GM23338 (cell line): ENCODE measurements around the gene LCE5A. TPM values are rescaled to one million over a fixed set of nuclear protein-coding genes. Genes with fewer than 3 reads are reported as not detected.

Source experiments
- ATAC-seq: fragments of 200-7000 bp; cut with Tn5 transposase; 3 replicates; pipeline ENCODE4 v1.9.1; 2020
- DNase-seq: peaks from one replicate; pipeline ENCODE4 v3.0.0-alpha.2; 2015; ENCODE audit warnings: low spot score
- H2AFZ ChIP-seq: fragments of 200-600 bp; sonication (generic); 2 replicates; pipeline ENCODE4 v1.8.0; 2016; ENCODE audit warnings: antibody characterized with exemption, mild to moderate bottlenecking, moderate library complexity
- H3F3A ChIP-seq: fragments of 200-600 bp; sonication (generic); replicated peaks from 2 replicates; pipeline ENCODE4 v1.8.0; 2017; ENCODE audit warnings: antibody characterized with exemption, mixed run types, low read depth
- H3K27ac ChIP-seq: fragments of 200-600 bp; sonication (generic); 2 replicates; pipeline ENCODE4 v1.6.1; 2016; ENCODE audit warnings: low read depth
- H3K27me3 ChIP-seq: fragments of 200-600 bp; sonication (generic); 2 replicates; pipeline ENCODE4 v1.8.0; 2016; ENCODE audit warnings: mild to moderate bottlenecking, mixed run types, moderate library complexity; ENCODE audit not compliant: insufficient read depth
- H3K36me3 ChIP-seq: fragments of 200-600 bp; sonication (generic); 2 replicates; pipeline ENCODE4 v1.8.0; 2016; ENCODE audit warnings: mild to moderate bottlenecking; ENCODE audit not compliant: insufficient read depth
- H3K4me1 ChIP-seq: fragments of 200-600 bp; sonication (generic); 2 replicates; pipeline ENCODE4 v1.8.0; 2016; ENCODE audit warnings: mild to moderate bottlenecking, moderate library complexity; ENCODE audit not compliant: insufficient read depth
- H3K4me2 ChIP-seq: fragments of 200-600 bp; sonication (generic); 2 replicates; pipeline ENCODE4 v1.7.1; 2017; ENCODE audit warnings: mixed run types
- H3K4me3 ChIP-seq: fragments of 200-600 bp; sonication (generic); 2 replicates; pipeline ENCODE4 v1.6.1; 2016; ENCODE audit warnings: mixed run types
- H3K79me2 ChIP-seq: fragments of 200-600 bp; sonication (generic); replicated peaks from 2 replicates; pipeline ENCODE4 v1.8.0; 2017; ENCODE audit warnings: mild to moderate bottlenecking; ENCODE audit not compliant: insufficient read depth
- H3K9me2 ChIP-seq: fragments of 200-600 bp; sonication (generic); 2 replicates; pipeline ENCODE4 v1.8.0; 2017; ENCODE audit not compliant: insufficient read depth
- H4K20me1 ChIP-seq: fragments of 200-600 bp; sonication (generic); replicated peaks from 2 replicates; pipeline ENCODE4 v1.8.0; 2017; ENCODE audit warnings: mild to moderate bottlenecking; ENCODE audit not compliant: insufficient read depth
- H3K27ac Mint-ChIP-seq: 2 replicates; pipeline ENCODE4 v1.8.0; 2020; ENCODE audit warnings: inconsistent platforms, mild to moderate bottlenecking, moderate library complexity, mixed read lengths
- H3K27me3 Mint-ChIP-seq: 3 replicates; pipeline ENCODE4 v1.8.0; 2022; ENCODE audit warnings: low read depth, mild to moderate bottlenecking, moderate library complexity, mixed read lengths, inconsistent platforms; ENCODE audit not compliant: insufficient read depth, poor library complexity
- H3K36me3 Mint-ChIP-seq: 3 replicates; pipeline ENCODE4 v1.8.0; 2021; ENCODE audit warnings: low read depth, mild to moderate bottlenecking, inconsistent platforms, moderate library complexity, mixed read lengths
- H3K4me1 Mint-ChIP-seq: 3 replicates; pipeline ENCODE4 v1.8.0; 2020; ENCODE audit warnings: mild to moderate bottlenecking, inconsistent platforms, mixed read lengths
- H3K4me3 Mint-ChIP-seq: 3 replicates; pipeline ENCODE4 v1.8.0; 2021; ENCODE audit warnings: moderate library complexity, mild to moderate bottlenecking, inconsistent platforms, mixed read lengths
- H3K9me3 Mint-ChIP-seq: 3 replicates; pipeline ENCODE4 v1.8.0; 2020; ENCODE audit warnings: moderate library complexity, mild to moderate bottlenecking, inconsistent platforms, mixed read lengths
- CREB1 ChIP-seq: fragments of 250-450 bp; sonication (Bioruptor Pico); IDR thresholded peaks from 2 replicates; pipeline ENCODE4 v1.5.0; 2020; ENCODE audit warnings: low read depth, mild to moderate bottlenecking, moderate library complexity
- CTCF ChIP-seq, 2 experiments: fragments of 200-600 bp in 1 of 2; sonication (generic) in 1 of 2; conservative IDR thresholded peaks; 2 replicates each; pipeline versions ENCODE4 v1.5.1 to v1.6.1; 2016 to 2017; ENCODE audit warnings: antibody characterized with exemption in 2 of 2, low read depth in 2 of 2, mild to moderate bottlenecking in 2 of 2, moderate library complexity in 1 of 2
- ETS1 ChIP-seq: IDR thresholded peaks from 2 replicates; pipeline ENCODE4 v1.6.1; 2016; ENCODE audit warnings: antibody characterized with exemption
- EZH2phosphoT487 ChIP-seq: fragments of 200-600 bp; sonication (generic); IDR thresholded peaks from one replicate; pipeline ENCODE4 v1.8.1; 2018; ENCODE audit warnings: antibody characterized with exemption; ENCODE audit not compliant: unreplicated experiment
- JUNB ChIP-seq: IDR thresholded peaks from one replicate; pipeline ENCODE4 v1.6.1; 2016; ENCODE audit warnings: antibody characterized with exemption; ENCODE audit not compliant: unreplicated experiment
- POLR2AphosphoS5 ChIP-seq: IDR thresholded peaks from 2 replicates; pipeline ENCODE4 v1.6.1; 2016; ENCODE audit warnings: antibody characterized with exemption, low read depth
- REST ChIP-seq: IDR thresholded peaks from one replicate; pipeline ENCODE4 v1.6.1; 2018; ENCODE audit warnings: antibody characterized with exemption; ENCODE audit not compliant: unreplicated experiment
- STAT1 ChIP-seq: IDR thresholded peaks from one replicate; pipeline ENCODE4 v1.6.1; 2016; ENCODE audit warnings: antibody characterized with exemption; ENCODE audit not compliant: unreplicated experiment
- ZNF462 ChIP-seq: fragments of 250-450 bp; sonication (Bioruptor Pico); IDR thresholded peaks from 2 replicates; pipeline ENCODE4 v1.5.0; 2020; ENCODE audit warnings: mild to moderate bottlenecking, moderate library complexity
- polyA plus RNA-seq: library from polyadenylated mRNA; unstranded; fragments of >200 nt; fragmentation: Nextera tagmentation; extraction: Ambion mirVana; gene quantifications from 2 replicates; pipeline ENCODE4 v1.2.1, GENCODE V29; 2016
- total RNA-seq: library from RNA; depleted of rRNA; stranded (reverse); fragments of >200 nt; shearing (Covaris generic); gene quantifications from 2 replicates; pipeline ENCODE4 v1.2.3, GENCODE V29; 2014

LCE5A gene
- total and polyA plus RNA-seq, 2 experiments from 2014 or later: not detected

GRCh38 chr1:152513081-152513480 is 2.5 kb downstream of the LCE5A start:
- Mint-ChIP-seq H3K9me3 (no peaks in the 10 kb centered on the region), H3K4me1 (peaks cover 6% of the 10 kb centered on the region; the same call in 2 of the 3 replicates), H3K4me3 (no peak overlapping the region), H3K27me3 (peaks cover 25% of the 10 kb centered on the region), H3K36me3 (no peaks in the 10 kb centered on the region), H3K27ac (no peak overlapping the region)
- Histone ChIP-seq H2AFZ (no peak overlapping the region), H3K36me3 (no peaks in the 10 kb centered on the region), H3K27ac (no peak overlapping the region), H4K20me1 (no peaks in the 10 kb centered on the region), H3K79me2 (no peaks in the 10 kb centered on the region), H3K9me2 (no peaks in the 10 kb centered on the region), H3F3A (no peaks in the 10 kb centered on the region), H3K4me1 (peaks cover 3% of the 10 kb centered on the region; the same call in 1 of the 2 replicates), H3K4me3 (no peak overlapping the region), H3K27me3 (peaks cover 41% of the 10 kb centered on the region), H3K4me2 (no peak overlapping the region)
- no peak for TF ChIP-seq CTCF (conservative IDR thresholded peaks at IDR 0.05; ENCODE audit: low read depth in 2 of 2)
- no peak for TF ChIP-seq ETS1
- TF ChIP-seq CREB1 (CRISPR knock-in tag): no peak
- TF ChIP-seq STAT1: no peak
- TF ChIP-seq ZNF462 (CRISPR knock-in tag): no peak
- TF ChIP-seq REST: no peak
- TF ChIP-seq EZH2phosphoT487: no peak
- no peak for TF ChIP-seq POLR2AphosphoS5
- no peak for TF ChIP-seq JUNB
- no peak for DNase-seq
- no peak for ATAC-seq
